ENCODE measurements around the gene ZMYND19.
"Not testable (repeated sequence)": the region's sequence is repeated elsewhere in the genome, so short reads cannot be mapped to it uniquely, and the experiment has no call there.

Gene ZMYND19

GRCh38 chr9:137534256-137535119 is 55.8 kb downstream of the ZMYND19 start:
- peak; percentile 69 for DNase-seq (ENCODE audit: extremely low spot score)
- peak; percentile 48 for TF ChIP-seq CTCF (IDR thresholded peaks at IDR 0.05; ENCODE audit: control extremely low read depth, extremely low read depth, low read depth, missing control alignments)
- CTCF ChIA-PET: interaction anchor here (0.8 to 2.3 kb wide), 10 partner anchors 9 to 248 kb away, joined by 3 to 18 read pairs (median 3); partner anchors contain the start of gene MRPL41
- POLR2A ChIA-PET: no interaction called here

GRCh38 chr9:137532891-137533468 is 57.3 kb downstream of the ZMYND19 start:
- CTCF ChIA-PET: interaction anchor here (2.2 kb wide), 1 partner anchor 24 kb away, joined by 5 read pairs; no protein-coding TSS in a partner anchor
- not testable (repeated sequence) for DNase-seq (ENCODE audit: extremely low spot score)
- POLR2A ChIA-PET: interaction anchor here (0.6 kb wide), 1 partner anchor 187 kb away, joined by 5 read pairs; no protein-coding TSS in a partner anchor

Measured in GM10248 (cell line).